ENCODE results near the gene DMTF1.
"Not testable (repeated sequence)": the region's sequence is repeated elsewhere in the genome, so short reads cannot be mapped to it uniquely, and the experiment has no call there.

The DMTF1 gene

DNA sequence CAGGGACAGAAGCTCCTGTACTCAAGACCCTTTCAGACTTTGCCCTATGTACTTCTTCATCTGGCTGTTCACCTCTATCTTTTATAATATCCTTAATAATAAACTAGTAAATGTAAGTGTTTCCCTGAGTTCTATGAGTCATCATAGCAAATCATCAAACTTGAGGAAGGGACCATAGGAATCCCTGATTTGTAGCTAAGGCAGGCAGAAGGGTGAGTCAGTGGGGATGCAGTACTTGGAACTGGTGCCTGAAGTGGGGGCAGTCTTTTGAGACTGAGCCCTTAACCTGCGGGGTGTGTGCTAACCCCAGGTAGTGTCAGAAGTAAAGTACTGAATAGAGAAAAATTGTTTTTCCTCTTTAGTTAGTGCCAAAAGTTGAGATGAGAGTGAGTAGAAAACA, 73.4 kb downstream of the DMTF1 start:
- no peak for DNase-seq (ENCODE audit: low spot score)

GRCh38 chr7:87226495-87226894, 74.2 kb downstream of the DMTF1 start:
- no peak for DNase-seq (ENCODE audit: low spot score)

DNA sequence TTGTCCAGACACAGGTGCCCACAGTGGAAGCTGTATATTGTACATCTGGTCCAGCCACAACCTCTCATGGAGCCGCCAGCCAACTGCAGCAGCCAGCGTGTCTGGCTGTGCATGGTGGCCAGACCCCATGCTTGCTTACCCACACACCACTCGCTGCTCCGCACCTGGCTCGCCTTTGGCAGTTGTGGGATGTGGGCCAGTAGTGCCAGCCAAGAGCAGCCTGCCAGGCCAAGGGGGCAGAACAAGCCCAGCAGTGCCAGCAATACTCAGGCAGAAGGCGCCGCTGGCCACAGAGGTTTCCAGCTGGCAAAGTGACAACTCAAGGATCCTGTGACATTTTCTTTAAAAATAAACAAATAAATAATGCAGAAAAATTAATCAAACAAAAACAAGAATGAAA, 79.0 kb downstream of the DMTF1 start:
- DNase-seq (ENCODE audit: low spot score), result no peak

DNA sequence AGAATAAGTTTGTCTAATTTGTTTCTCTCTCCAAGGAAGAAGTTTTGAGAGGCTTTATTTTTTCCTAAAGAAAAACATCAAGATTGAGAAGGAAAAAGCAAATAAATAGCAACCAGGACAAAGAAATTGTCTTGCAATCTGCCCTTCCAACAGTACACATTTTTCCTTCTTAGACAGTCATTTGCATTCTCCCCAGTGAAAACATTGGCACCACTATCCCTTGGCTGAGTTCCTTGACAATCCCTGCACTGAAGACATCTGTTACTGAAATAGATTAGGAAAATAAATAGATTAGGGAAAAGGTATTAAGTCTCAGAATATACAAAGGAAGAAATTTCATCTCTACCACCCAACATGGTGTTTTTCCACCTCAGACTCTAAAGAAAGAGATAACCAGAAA, 79.5 kb downstream of the DMTF1 start:
- no peak for DNase-seq (ENCODE audit: low spot score)

DNA sequence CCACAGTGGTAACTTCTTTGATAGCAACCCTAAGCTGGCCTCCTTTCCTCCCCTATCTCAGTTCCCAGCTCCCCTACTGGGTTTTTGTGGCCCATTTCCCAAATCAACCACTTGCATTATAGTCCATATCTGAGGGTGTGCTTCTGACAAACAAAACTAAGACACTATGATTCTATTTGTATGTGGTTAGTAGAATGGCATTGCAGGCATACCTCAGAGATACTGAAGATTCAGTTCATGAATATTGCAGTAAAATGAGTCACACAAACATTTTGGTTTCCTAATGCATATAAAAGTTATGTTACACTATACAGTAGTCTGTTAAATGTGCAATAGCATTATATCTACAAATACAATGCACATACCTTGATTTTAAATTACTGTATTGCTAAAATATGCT, 82.7 kb downstream of the DMTF1 start:
- no peak for DNase-seq (ENCODE audit: low spot score)

DNA sequence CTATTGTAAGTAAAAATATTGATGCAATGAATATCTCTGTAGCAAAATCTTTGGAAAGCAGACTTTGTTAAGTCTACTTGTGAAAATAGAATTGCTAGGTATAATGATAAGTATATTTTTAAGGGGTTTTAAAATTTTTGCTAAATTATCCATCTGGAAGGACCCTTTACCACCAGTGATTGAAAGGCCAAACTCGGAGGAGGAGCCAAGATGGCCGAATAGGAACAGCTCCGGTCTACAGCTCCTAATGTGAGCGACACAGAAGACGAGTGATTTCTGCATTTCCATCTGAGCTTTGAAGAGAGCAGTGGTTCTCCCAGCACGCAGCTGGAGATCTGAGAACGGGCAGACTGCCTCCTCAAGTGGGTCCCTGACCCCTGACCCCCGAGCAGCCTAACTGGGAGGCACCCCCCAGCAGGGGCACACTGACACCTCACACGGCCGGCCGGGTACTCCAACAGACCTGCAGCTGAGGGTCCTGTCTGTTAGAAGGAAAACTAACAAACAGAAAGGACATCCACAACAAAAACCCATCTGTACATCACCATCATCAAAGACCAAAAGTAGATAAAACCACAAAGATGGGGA, 86.3 kb downstream of the DMTF1 start:
- not testable (repeated sequence) for DNase-seq (ENCODE audit: low spot score)

GRCh38 chr7:87245671-87246070, 93.4 kb downstream of the DMTF1 start:
- DNase-seq (ENCODE audit: low spot score), result not testable (repeated sequence)

Data from NAMALWA (cell line).